Measurements from ENCODE around the gene CTNNA3.

GRCh38 chr10:66777665-66778064, 918.3 kb downstream of the CTNNA3 start:
- TF ChIP-seq POLR2AphosphoS5 (IDR thresholded peaks at IDR 0.05) (no peak), CTCF (IDR thresholded peaks at IDR 0.05) (no peak)
